ENCODE results near the gene TDO2. TPM values are rescaled to one million over a fixed set of nuclear protein-coding genes. Genes with fewer than 3 reads are reported as not detected.
"Not testable (repeated sequence)": the region's sequence is repeated elsewhere in the genome, so short reads cannot be mapped to it uniquely, and the experiment has no call there.

The TDO2 gene
- total RNA-seq, 2 donors from 2014 or later = not detected

DNA sequence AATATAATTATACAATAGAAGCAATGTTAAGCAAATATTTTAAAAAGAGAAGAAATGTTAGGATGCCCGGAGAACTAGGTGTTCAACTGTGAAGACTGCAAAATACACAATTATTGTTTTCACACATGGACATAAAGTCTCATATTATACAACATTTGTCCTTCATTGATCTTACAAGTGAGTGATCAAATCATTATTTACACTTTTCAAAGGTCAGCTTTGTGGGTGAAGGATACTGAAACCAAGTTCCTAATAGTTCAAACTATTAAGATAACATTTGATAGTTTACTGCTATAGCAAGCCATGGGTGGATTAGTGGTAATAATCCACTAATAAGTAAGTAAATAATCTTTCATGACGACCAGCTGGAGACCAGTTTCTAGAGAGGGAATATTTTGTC is 26.8 kb downstream of the TDO2 start:
- Histone ChIP-seq H3K4me1 (ENCODE audit: control insufficient read depth in 1 of 2, low read depth in 2 of 2) (no peaks in the 10 kb centered on the region), H3K9me3 (no peaks in the 10 kb centered on the region), H3K27ac (no peak overlapping the region), H3K36me3 (peaks cover 6% of the 10 kb centered on the region), H3K27me3 (replicated peaks; ENCODE audit: insufficient read depth) (no peaks in the 10 kb centered on the region), H3K4me3 (no peak overlapping the region)
- TF ChIP-seq, protein P1, sequence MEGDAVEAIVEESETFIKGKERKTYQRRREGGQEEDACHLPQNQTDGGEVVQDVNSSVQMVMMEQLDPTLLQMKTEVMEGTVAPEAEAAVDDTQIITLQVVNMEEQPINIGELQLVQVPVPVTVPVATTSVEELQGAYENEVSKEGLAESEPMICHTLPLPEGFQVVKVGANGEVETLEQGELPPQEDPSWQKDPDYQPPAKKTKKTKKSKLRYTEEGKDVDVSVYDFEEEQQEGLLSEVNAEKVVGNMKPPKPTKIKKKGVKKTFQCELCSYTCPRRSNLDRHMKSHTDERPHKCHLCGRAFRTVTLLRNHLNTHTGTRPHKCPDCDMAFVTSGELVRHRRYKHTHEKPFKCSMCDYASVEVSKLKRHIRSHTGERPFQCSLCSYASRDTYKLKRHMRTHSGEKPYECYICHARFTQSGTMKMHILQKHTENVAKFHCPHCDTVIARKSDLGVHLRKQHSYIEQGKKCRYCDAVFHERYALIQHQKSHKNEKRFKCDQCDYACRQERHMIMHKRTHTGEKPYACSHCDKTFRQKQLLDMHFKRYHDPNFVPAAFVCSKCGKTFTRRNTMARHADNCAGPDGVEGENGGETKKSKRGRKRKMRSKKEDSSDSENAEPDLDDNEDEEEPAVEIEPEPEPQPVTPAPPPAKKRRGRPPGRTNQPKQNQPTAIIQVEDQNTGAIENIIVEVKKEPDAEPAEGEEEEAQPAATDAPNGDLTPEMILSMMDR (IDR thresholded peaks at IDR 0.05) = no peak
- no peak for ATAC-seq (ENCODE audit: insufficient number of reproducible peaks, low FRiP score, low read depth)
- DNase-seq (ENCODE audit: low spot score) = no peak

DNA sequence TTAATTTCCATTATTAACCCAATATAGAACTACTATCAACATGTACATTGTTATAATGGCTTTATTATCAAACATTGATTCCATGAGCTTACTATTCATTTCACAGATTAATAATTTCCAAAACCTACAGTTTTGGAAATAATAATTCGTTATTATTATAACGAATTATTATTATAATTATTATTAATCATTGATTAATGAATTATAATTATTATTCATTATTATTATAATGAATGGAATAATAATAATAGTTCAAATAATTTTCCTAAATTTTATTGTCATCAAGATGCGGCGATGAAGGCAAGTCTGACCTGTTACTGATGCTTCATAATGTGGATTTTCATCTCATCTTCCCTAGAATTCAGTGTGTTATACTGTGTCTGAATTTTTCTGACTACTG is 28.1 kb downstream of the TDO2 start:
- ATAC-seq (ENCODE audit: insufficient number of reproducible peaks, low FRiP score, low read depth) (no peak), DNase-seq (ENCODE audit: low spot score) (no peak)
- Histone ChIP-seq H3K9me3 (no peaks in the 10 kb centered on the region), H3K27me3 (replicated peaks; ENCODE audit: insufficient read depth) (no peaks in the 10 kb centered on the region), H3K4me1 (ENCODE audit: control insufficient read depth in 1 of 2, low read depth in 2 of 2) (no peaks in the 10 kb centered on the region), H3K36me3 (peaks cover 8% of the 10 kb centered on the region), H3K27ac (no peak overlapping the region), H3K4me3 (no peak overlapping the region)
- TF ChIP-seq, protein P1 (IDR thresholded peaks at IDR 0.05) = no peak

DNA sequence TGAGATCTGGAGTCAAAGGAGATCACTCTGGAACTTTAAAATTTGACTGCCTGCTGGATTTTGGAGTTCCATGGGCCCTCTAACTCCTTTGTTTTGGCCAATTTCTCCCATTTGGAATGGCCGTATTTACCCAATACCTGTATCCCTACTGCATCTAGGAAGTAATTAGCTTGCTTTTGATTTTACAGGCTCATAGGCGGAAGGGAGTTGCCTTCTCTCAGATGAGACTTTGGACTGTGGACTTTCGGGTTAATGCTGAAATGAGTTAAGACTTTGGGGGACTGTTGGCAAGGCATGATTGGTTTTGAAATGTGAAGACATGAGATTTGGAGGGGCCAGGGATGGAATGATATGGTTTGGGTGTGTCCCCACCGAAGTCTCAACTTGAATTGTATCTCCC is 31.1 kb downstream of the TDO2 start:
- H3K27me3 ChIP-seq (replicated peaks; ENCODE audit: insufficient read depth) = not testable (repeated sequence)

DNA sequence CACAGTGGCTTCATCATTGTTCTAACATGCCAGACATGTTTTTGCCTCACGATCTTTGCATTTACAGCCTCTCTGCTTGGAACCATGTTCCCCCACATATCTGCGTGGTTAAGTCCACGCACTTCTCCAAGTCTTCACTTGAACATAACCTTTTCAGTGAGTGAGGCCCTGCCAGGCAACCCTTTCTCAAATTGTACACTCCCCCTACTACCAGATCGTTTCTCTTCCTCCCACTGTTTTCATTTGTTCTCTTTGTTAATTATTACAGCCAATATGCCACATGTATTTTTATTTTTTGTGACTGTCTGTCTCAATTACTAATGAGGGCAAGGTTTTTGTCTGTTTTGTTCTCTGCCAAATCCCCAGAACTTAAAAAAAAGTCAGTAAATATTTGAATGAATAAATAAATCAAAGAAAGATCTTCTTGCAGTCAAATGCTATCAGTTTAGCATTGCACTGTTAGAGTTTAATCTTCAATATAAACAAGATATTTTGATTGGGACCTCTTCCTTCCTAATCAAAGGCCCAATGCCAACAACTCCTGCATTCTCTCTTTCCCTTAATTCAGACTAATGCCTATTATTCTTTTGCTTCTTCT is 32.0 kb downstream of the TDO2 start:
- TF ChIP-seq, protein P1 (IDR thresholded peaks at IDR 0.05) = no peak
- H3K36me3 ChIP-seq = peaks cover 3% of the 10 kb centered on the region
- H3K4me1 ChIP-seq (ENCODE audit: control insufficient read depth in 1 of 2, low read depth in 2 of 2) = no peaks in the 10 kb centered on the region
- no peaks in the 10 kb centered on the region for H3K27me3 ChIP-seq (replicated peaks; ENCODE audit: insufficient read depth)
- ATAC-seq (ENCODE audit: insufficient number of reproducible peaks, low FRiP score, low read depth) = no peak
- no peaks in the 10 kb centered on the region for H3K9me3 ChIP-seq
- no peak for DNase-seq (ENCODE audit: low spot score)
- no peak overlapping the region for H3K4me3 ChIP-seq
- no peak overlapping the region for H3K27ac ChIP-seq

More for the DNA sequence above, 31.1 kb downstream of the TDO2 start:
- H3K36me3 ChIP-seq; DNase-seq (ENCODE audit: low spot score); H3K27ac ChIP-seq; H3K4me3 ChIP-seq; ATAC-seq (ENCODE audit: insufficient number of reproducible peaks, low FRiP score, low read depth); H3K4me1 ChIP-seq (ENCODE audit: control insufficient read depth in 1 of 2, low read depth in 2 of 2); H3K9me3 ChIP-seq: not testable (repeated sequence)

DNA sequence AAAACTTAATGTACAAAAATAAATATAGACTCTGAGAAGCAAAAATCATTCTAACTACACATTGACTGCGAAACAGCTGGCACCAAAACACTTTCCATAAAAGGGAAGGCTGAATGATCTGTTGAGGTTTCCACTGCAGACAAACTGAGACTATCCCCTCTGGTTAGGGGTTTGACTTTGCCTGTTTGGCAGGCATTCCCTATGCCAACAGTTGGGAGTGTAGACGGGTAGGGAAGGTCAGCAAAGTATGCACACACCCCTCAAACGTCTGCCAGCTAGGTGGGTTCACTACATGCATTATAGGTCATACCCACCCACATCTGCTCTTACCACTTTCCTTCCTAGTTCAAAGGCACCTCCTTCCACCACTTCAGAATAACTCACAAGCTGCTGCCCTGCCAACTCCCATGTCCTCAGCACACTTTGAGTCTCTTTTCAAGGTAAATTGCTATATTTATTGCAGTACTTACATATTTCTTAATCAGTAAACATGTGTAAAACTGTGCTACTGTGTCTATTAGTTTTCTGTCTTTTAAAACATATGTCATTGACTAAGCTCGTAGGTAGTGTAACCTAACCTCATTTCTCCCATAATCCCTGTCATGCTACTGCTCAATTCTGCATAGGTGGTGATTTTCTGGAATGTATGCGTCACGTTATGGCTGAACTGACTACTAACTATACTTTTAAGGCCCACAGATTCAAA is 37.7 kb downstream of the TDO2 start:
- no peaks in the 10 kb centered on the region for H3K9me3 ChIP-seq
- DNase-seq (ENCODE audit: low spot score) (no peak), ATAC-seq (ENCODE audit: insufficient number of reproducible peaks, low FRiP score, low read depth) (no peak)
- H3K36me3 ChIP-seq = no peaks in the 10 kb centered on the region
- H3K27ac ChIP-seq = no peak overlapping the region
- H3K27me3 ChIP-seq (replicated peaks; ENCODE audit: insufficient read depth) = no peaks in the 10 kb centered on the region
- no peaks in the 10 kb centered on the region for H3K4me1 ChIP-seq (ENCODE audit: control insufficient read depth in 1 of 2, low read depth in 2 of 2)
- TF ChIP-seq, protein P1 (IDR thresholded peaks at IDR 0.05) = no peak
- no peak overlapping the region for H3K4me3 ChIP-seq
